Esophagus squamous epithelium (tissue), 5 donors: Measurements from ENCODE around the gene DENND6A. TPM values are rescaled to one million over a fixed set of nuclear protein-coding genes. Genes with fewer than 3 reads are reported as not detected.
"Not testable (repeated sequence)": the region's sequence is repeated elsewhere in the genome, so short reads cannot be mapped to it uniquely, and the experiment has no call there.

Experiments used
- DNase-seq: peaks from one replicate; lab custom pipeline; 2025; lab: John Stamatoyannopoulos, UW
- H3K27ac ChIP-seq, 4 donors: fragments of 200-600 bp; sonication (generic); one replicate each; pipeline ENCODE4 v1.5.1; 2016 to 2019; ENCODE audit warnings: mild to moderate bottlenecking in 1 of 4
- H3K27me3 ChIP-seq, 4 donors: fragments of 200-600 bp; sonication (generic); 1 replicate in 3 of 4; 2 replicates in 1 of 4; pipeline versions ENCODE4 v1.5.1 to v1.6.0; 2017 to 2021; ENCODE audit warnings: antibody characterized with exemption in 1 of 4
- H3K36me3 ChIP-seq, 3 donors: fragments of 200-600 bp; sonication (generic); one replicate each; pipeline ENCODE4 v1.5.1; 2016 to 2019
- H3K4me1 ChIP-seq, 3 donors: fragments of 200-600 bp; sonication (generic); one replicate each; pipeline ENCODE4 v1.5.1; 2017 to 2019
- H3K4me3 ChIP-seq, 4 donors: fragments of 200-600 bp; sonication (generic); 1 replicate in 3 of 4; 2 replicates in 1 of 4; pipeline ENCODE4 v1.5.1; 2016 to 2019; ENCODE audit warnings: mild to moderate bottlenecking in 2 of 4, moderate library complexity in 1 of 4
- H3K9me3 ChIP-seq, 3 donors: fragments of 200-600 bp; sonication (generic); one replicate each; pipeline ENCODE4 v1.5.1; 2016 to 2019
- POLR2A ChIP-seq, 4 donors: fragments of 450-650 bp; IDR thresholded peaks; one replicate each; pipeline ENCODE4 v1.6.1; 2017; ENCODE audit warnings: antibody characterized with exemption in 4 of 4, mild to moderate bottlenecking in 4 of 4, moderate library complexity in 3 of 4
- WGBS, 2 donors: methylation state at CpG; one replicate each; pipeline ENCODE4 v1.1.5; 2018; 5-methylcytosine and 5-hydroxymethylcytosine counted together
- intact Hi-C: fragments of 100-400 bp; cut with DNase I; formaldehyde crosslinking; loops from one replicate; pipeline ENCODE4 v1.15.0; 2022
- total RNA-seq, 4 donors: library from RNA; depleted of rRNA; stranded (reverse); fragments of >200 nt; gene quantifications; one replicate each; pipeline ENCODE4 v1.1.0, GENCODE V29; 2016
- TF ChIP-seq, protein P1 (sequence below), 6 experiments: fragments of 450-650 bp in 4 of 6; fragments of 200-600 bp in 2 of 6; sonication (generic) in 2 of 6; IDR thresholded peaks; one replicate each; pipeline ENCODE4 v1.5.1; 2016 to 2019; ENCODE audit warnings: antibody characterized with exemption in 6 of 6, mild to moderate bottlenecking in 4 of 6, moderate library complexity in 4 of 6
- donor health status: DM: yes; HTN: yes; CAD: no.

Gene DENND6A
- total RNA-seq, 4 donors from 2014 or later: 18.6 to 36.0 (median 24.4) TPM

DNA sequence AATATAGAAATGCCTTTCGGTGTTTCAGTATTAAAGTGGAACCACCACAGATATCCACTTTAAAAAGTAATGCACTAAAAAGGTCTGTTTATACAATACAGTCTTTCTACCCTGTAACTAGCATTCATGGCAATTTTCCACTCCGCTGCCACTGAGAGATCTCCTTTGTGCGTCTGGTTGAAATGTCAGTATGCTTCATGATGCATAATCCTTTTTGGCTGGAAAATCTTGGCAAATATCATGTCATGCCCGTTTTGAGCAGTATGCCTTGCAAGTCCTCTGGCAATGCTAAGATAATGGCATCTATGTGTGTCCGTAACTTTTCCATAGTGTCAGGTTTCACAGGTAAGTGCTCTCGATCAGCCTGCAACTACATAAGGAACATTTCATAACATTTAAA, 64.9 kb downstream of the DENND6A start:
- Histone ChIP-seq H3K36me3 (peaks cover 6 to 97% (median 37%) of the 10 kb centered on the region in 3 donors), H3K9me3 (no peaks in the 10 kb centered on the region), H3K4me1 (peaks cover 0 to 7% (median 0%) of the 10 kb centered on the region in 3 donors), H3K4me3 (no peak overlapping the region), H3K27me3 (no peaks in the 10 kb centered on the region), H3K27ac (no peak overlapping the region)
- intact Hi-C loops: no loop called here
- TF ChIP-seq POLR2A (IDR thresholded peaks at IDR 0.05): no peak
- TF ChIP-seq, protein P1, sequence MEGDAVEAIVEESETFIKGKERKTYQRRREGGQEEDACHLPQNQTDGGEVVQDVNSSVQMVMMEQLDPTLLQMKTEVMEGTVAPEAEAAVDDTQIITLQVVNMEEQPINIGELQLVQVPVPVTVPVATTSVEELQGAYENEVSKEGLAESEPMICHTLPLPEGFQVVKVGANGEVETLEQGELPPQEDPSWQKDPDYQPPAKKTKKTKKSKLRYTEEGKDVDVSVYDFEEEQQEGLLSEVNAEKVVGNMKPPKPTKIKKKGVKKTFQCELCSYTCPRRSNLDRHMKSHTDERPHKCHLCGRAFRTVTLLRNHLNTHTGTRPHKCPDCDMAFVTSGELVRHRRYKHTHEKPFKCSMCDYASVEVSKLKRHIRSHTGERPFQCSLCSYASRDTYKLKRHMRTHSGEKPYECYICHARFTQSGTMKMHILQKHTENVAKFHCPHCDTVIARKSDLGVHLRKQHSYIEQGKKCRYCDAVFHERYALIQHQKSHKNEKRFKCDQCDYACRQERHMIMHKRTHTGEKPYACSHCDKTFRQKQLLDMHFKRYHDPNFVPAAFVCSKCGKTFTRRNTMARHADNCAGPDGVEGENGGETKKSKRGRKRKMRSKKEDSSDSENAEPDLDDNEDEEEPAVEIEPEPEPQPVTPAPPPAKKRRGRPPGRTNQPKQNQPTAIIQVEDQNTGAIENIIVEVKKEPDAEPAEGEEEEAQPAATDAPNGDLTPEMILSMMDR (IDR thresholded peaks at IDR 0.05): no peak
- no peak for DNase-seq
- 55 to 64% methylated on average over 6 of the region's 6 CpGs for WGBS, 2 donors

GRCh38 chr3:57624801-57625200, 68.1 kb downstream of the DENND6A start:
- peaks cover 0 to 1% (median 0%) of the 10 kb centered on the region in 3 donors for H3K4me1 ChIP-seq
- no peak for DNase-seq
- H3K27me3 ChIP-seq: no peaks in the 10 kb centered on the region
- H3K36me3 ChIP-seq: peaks cover 6 to 83% (median 30%) of the 10 kb centered on the region in 3 donors
- WGBS, 2 donors: 93 to 100% methylated on average over 3 of the region's 3 CpGs
- no peaks in the 10 kb centered on the region for H3K9me3 ChIP-seq
- no peak for TF ChIP-seq POLR2A (IDR thresholded peaks at IDR 0.05)
- TF ChIP-seq, protein P1 (IDR thresholded peaks at IDR 0.05): no peak
- H3K27ac ChIP-seq: no peak overlapping the region
- intact Hi-C loops: no loop called here
- H3K4me3 ChIP-seq: no peak overlapping the region

DNA sequence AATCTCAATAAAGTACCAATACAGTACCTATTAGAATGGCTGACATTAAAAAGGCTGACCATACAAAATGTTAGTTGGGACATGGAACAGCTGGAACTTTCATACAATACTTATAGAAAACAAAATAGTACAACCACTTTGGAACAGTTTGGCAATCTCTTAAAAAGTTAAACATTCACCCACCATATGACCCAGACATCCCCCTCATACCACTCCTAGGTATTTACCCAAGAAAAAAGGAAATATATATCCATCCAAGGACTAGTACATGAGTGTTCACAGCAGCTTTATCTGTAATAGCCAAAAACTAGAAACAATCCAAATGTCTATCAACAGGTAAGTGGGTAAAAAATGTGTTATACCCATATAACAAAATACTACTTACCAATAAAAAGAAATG, 70.5 kb downstream of the DENND6A start:
- no peak overlapping the region for H3K27ac ChIP-seq
- intact Hi-C loops: no loop called here
- no peaks in the 10 kb centered on the region for H3K4me1 ChIP-seq
- TF ChIP-seq POLR2A (IDR thresholded peaks at IDR 0.05): no peak
- H3K9me3 ChIP-seq: no peaks in the 10 kb centered on the region
- H3K4me3 ChIP-seq: no peak overlapping the region
- no peaks in the 10 kb centered on the region for H3K27me3 ChIP-seq
- H3K36me3 ChIP-seq: peaks cover 0 to 68% (median 20%) of the 10 kb centered on the region in 3 donors
- DNase-seq: no peak

- Histone ChIP-seq H3K36me3 (peaks cover 0 to 22% (median 0%) of the 10 kb centered on the region in 3 donors), H3K4me3 (no peak overlapping the region), H3K9me3 (no peaks in the 10 kb centered on the region), H3K4me1 (no peaks in the 10 kb centered on the region), H3K27me3 (no peaks in the 10 kb centered on the region), H3K27ac (no peak overlapping the region)
- DNase-seq: no peak
- intact Hi-C loops: no loop called here
- 98 to 100% methylated on average over 3 of the region's 3 CpGs for WGBS, 2 donors
- no peak for TF ChIP-seq POLR2A (IDR thresholded peaks at IDR 0.05)
- TF ChIP-seq, protein P1 (IDR thresholded peaks at IDR 0.05): no peak
Observed at GRCh38 chr3:57617739-57618138, 75.1 kb downstream of the DENND6A start.

DNA sequence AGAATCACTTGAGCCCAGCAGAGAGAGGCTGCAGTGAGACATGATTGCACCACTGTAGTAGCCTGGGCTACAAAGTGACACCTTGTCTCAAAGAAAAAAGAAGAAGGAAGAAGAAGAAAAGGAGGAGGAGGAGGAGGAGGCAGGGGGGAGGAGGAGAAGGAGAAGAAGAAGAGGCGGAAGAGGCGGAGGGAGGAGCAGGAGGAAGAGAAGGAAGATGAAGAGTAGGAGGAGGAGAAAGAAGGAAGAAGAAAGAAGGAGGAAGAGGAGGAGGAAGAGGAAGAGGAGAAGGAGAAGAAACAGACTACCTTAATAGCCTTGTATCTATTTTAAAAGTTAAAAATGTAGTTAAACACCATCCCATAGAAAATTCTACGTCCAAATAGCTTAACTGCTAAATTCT, 76.6 kb downstream of the DENND6A start:
- Histone ChIP-seq H3K27me3 (no peaks in the 10 kb centered on the region), H3K4me1 (no peaks in the 10 kb centered on the region), H3K27ac (no peak overlapping the region), H3K4me3 (no peak overlapping the region), H3K9me3 (no peaks in the 10 kb centered on the region), H3K36me3 (peaks cover 0 to 21% (median 0%) of the 10 kb centered on the region in 3 donors)
- no peak for TF ChIP-seq POLR2A (IDR thresholded peaks at IDR 0.05)
- TF ChIP-seq, protein P1 (IDR thresholded peaks at IDR 0.05): no peak
- 65 to 83% methylated on average over 3 of the region's 3 CpGs for WGBS, 2 donors
- DNase-seq: no peak
- intact Hi-C loops: no loop called here

GRCh38 chr3:57611870-57612269, 81.0 kb downstream of the DENND6A start:
- intact Hi-C loops: not testable (repeated sequence)
- WGBS, 2 donors: 94 to 98% methylated on average over 5 of the region's 5 CpGs

More at GRCh38 chr3:57611870-57612269, 81.0 kb downstream of the DENND6A start:
- not testable (repeated sequence) for H3K4me3 ChIP-seq, H3K9me3 ChIP-seq, DNase-seq, H3K27ac ChIP-seq, H3K27me3 ChIP-seq, H3K4me1 ChIP-seq
- peaks cover 0 to 17% (median 0%) of the 10 kb centered on the region in 3 donors for H3K36me3 ChIP-seq
